ENCODE results near the gene MATK.

Gene MATK

GRCh38 chr19:3781603-3782002, 4.6 kb downstream of the MATK start:
- TF ChIP-seq ZNF221 (tag by site-specific recombination; IDR thresholded peaks at IDR 0.05; ENCODE audit: borderline replicate concordance) (no peak), SETDB1 (IDR thresholded peaks at IDR 0.05; ENCODE audit: insufficient read length, low read length) (peak; percentile 19), ZNF707 (tag by site-specific recombination; IDR thresholded peaks at IDR 0.05) (peak; percentile 99), ZNF354C (tag by site-specific recombination; IDR thresholded peaks at IDR 0.05; ENCODE audit: borderline replicate concordance, low read depth) (no peak), ZNF155 (tag by site-specific recombination; IDR thresholded peaks at IDR 0.05) (no peak), ZNF24 (tag by site-specific recombination; IDR thresholded peaks at IDR 0.05) (no peak), ZNF514 (tag by site-specific recombination; IDR thresholded peaks at IDR 0.05) (no peak), ZBTB17 (tag by site-specific recombination; IDR thresholded peaks at IDR 0.05) (no peak), PRDM2 (tag by site-specific recombination; IDR thresholded peaks at IDR 0.05; ENCODE audit: borderline replicate concordance) (no peak), ZNF670 (tag by site-specific recombination; IDR thresholded peaks at IDR 0.05; ENCODE audit: low read depth) (no peak), MZF1 (tag by site-specific recombination; IDR thresholded peaks at IDR 0.05; ENCODE audit: borderline replicate concordance) (no peak), TSHZ1 (tag by site-specific recombination; IDR thresholded peaks at IDR 0.05; ENCODE audit: borderline replicate concordance) (no peak), KLF10 (tag by site-specific recombination; IDR thresholded peaks at IDR 0.05) (no peak), ZBTB49 (tag by site-specific recombination; IDR thresholded peaks at IDR 0.05; ENCODE audit: low read depth) (no peak), KLF7 (tag by site-specific recombination; IDR thresholded peaks at IDR 0.05; ENCODE audit: borderline replicate concordance) (no peak), ZNF423 (tag by site-specific recombination; IDR thresholded peaks at IDR 0.05) (no peak), GLIS1 (tag by site-specific recombination; IDR thresholded peaks at IDR 0.05) (no peak), YY1 (tag by site-specific recombination; IDR thresholded peaks at IDR 0.05) (no peak), ZNF768 (tag by site-specific recombination; IDR thresholded peaks at IDR 0.05) (no peak)
- TF ChIP-seq, protein P1, sequence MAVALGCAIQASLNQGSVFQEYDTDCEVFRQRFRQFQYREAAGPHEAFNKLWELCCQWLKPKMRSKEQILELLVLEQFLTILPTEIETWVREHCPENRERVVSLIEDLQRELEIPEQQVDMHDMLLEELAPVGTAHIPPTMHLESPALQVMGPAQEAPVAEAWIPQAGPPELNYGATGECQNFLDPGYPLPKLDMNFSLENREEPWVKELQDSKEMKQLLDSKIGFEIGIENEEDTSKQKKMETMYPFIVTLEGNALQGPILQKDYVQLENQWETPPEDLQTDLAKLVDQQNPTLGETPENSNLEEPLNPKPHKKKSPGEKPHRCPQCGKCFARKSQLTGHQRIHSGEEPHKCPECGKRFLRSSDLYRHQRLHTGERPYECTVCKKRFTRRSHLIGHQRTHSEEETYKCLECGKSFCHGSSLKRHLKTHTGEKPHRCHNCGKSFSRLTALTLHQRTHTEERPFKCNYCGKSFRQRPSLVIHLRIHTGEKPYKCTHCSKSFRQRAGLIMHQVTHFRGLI (tag by site-specific recombination; IDR thresholded peaks at IDR 0.05), result no peak
- TF ChIP-seq, protein P2, sequence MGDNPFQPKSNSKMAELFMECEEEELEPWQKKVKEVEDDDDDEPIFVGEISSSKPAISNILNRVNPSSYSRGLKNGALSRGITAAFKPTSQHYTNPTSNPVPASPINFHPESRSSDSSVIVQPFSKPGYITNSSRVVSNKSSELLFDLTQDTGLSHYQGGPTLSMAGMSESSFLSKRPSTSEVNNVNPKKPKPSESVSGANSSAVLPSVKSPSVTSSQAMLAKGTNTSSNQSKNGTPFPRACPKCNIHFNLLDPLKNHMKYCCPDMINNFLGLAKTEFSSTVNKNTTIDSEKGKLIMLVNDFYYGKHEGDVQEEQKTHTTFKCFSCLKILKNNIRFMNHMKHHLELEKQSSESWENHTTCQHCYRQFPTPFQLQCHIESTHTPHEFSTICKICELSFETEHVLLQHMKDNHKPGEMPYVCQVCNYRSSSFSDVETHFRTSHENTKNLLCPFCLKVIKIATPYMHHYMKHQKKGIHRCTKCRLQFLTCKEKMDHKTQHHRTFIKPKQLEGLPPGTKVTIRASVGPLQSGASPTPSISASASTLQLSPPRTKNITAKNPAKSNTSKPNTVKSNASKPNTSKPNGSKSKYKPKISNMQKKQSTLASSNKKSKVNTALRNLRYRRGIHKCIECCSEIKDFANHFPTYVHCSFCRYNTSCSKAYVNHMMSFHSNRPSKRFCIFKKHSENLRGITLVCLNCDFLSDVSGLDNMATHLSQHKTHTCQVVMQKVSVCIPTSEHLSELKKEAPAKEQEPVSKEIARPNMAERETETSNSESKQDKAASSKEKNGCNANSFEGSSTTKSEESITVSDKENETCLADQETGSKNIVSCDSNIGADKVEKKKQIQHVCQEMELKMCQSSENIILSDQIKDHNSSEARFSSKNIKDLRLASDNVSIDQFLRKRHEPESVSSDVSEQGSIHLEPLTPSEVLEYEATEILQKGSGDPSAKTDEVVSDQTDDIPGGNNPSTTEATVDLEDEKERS (tag by site-specific recombination; IDR thresholded peaks at IDR 0.05), result 0 out of 2 replicates have a peak, but pooled peaks have one; percentile 25
- Histone ChIP-seq H3K4me3 (ENCODE audit: low read depth, low read length) (no peak overlapping the region), H3K4me1 (ENCODE audit: control insufficient read depth, insufficient read depth, low read length) (no peaks in the 10 kb centered on the region), H3K9me3 (ENCODE audit: control insufficient read depth, insufficient read depth, low read depth, low read length) (no peaks in the 10 kb centered on the region), H3K36me3 (ENCODE audit: control insufficient read depth in 2 of 2, insufficient read depth in 1 of 2, low read length in 2 of 2) (no peaks in the 10 kb centered on the region), H3K27ac (ENCODE audit: extremely low read depth, low read depth, low read length) (no peak overlapping the region)
- ChIA-PET POLR2A (no interaction called here), CTCF (no interaction called here)

All from HEK293 (cell line).